H9 (cell line): ENCODE data around the gene STK38. TPM values are rescaled to one million over a fixed set of nuclear protein-coding genes. Genes with fewer than 3 reads are reported as not detected.
"Not testable (repeated sequence)": the region's sequence is repeated elsewhere in the genome, so short reads cannot be mapped to it uniquely, and the experiment has no call there.

ENCODE experiments used
- DNase-seq: peaks from one replicate; pipeline ENCODE4 v3.0.0-alpha.2; 2017
- H2AFZ ChIP-seq: one replicate; pipeline ENCODE4 v1.6.1; 2013; ENCODE audit warnings: mild to moderate bottlenecking, low read length, control low read depth, moderate library complexity
- H2AK5ac ChIP-seq: 2 replicates; pipeline ENCODE4 v1.6.1; 2013; ENCODE audit warnings: low read length, control low read depth, mixed read lengths; ENCODE audit not compliant: insufficient read length
- H2BK120ac ChIP-seq: one replicate; pipeline ENCODE4 v1.6.1; 2013; ENCODE audit warnings: low read depth, mild to moderate bottlenecking, low read length, control low read depth, inconsistent platforms; ENCODE audit not compliant: poor library complexity, severe bottlenecking
- H2BK12ac ChIP-seq: 2 replicates; pipeline ENCODE4 v1.6.1; 2013; ENCODE audit warnings: low read length, control low read depth, mixed read lengths, low read depth; ENCODE audit not compliant: insufficient read length
- H2BK15ac ChIP-seq: 2 replicates; pipeline ENCODE4 v1.6.1; 2013; ENCODE audit warnings: low read depth, low read length, control low read depth
- H2BK20ac ChIP-seq: one replicate; pipeline ENCODE4 v1.6.1; 2013; ENCODE audit warnings: low read depth, mild to moderate bottlenecking, low read length, control low read depth, inconsistent platforms; ENCODE audit not compliant: poor library complexity, severe bottlenecking
- H2BK5ac ChIP-seq: 2 replicates; pipeline ENCODE4 v1.6.1; 2013; ENCODE audit warnings: low read length, control low read depth, mixed read lengths; ENCODE audit not compliant: insufficient read length
- H3K14ac ChIP-seq: 2 replicates; pipeline ENCODE4 v1.6.1; 2013; ENCODE audit warnings: low read length, control low read depth; ENCODE audit not compliant: insufficient read depth
- H3K18ac ChIP-seq: 2 replicates; pipeline ENCODE4 v1.6.1; 2013; ENCODE audit warnings: low read depth, mild to moderate bottlenecking, mixed read lengths, low read length, control low read depth; ENCODE audit not compliant: insufficient read length
- H3K23ac ChIP-seq: 2 replicates; pipeline ENCODE4 v1.6.1; 2013; ENCODE audit warnings: low read length, control low read depth, mixed read lengths, low read depth; ENCODE audit not compliant: insufficient read length
- H3K23me2 ChIP-seq: 2 replicates; pipeline ENCODE4 v1.6.1; 2013; ENCODE audit warnings: low read depth, mild to moderate bottlenecking, mixed read lengths, low read length, control low read depth; ENCODE audit not compliant: insufficient read length, poor library complexity, severe bottlenecking
- H3K27ac ChIP-seq: 2 replicates; pipeline ENCODE4 v1.5.1; 2013; ENCODE audit warnings: low read length, control low read depth, mixed read lengths, low read depth; ENCODE audit not compliant: insufficient read length
- H3K27me3 ChIP-seq: 2 replicates; pipeline ENCODE4 v1.6.1; 2013; ENCODE audit warnings: low read length, control low read depth, inconsistent platforms; ENCODE audit not compliant: insufficient read depth
- H3K4ac ChIP-seq: 2 replicates; pipeline ENCODE4 v1.6.1; 2013; ENCODE audit warnings: low read depth, mild to moderate bottlenecking, control low read depth, inconsistent platforms, low read length, moderate library complexity
- H3K4me1 ChIP-seq: 2 replicates; pipeline ENCODE4 v1.6.1; 2013; ENCODE audit warnings: low read length, control low read depth, inconsistent platforms; ENCODE audit not compliant: insufficient read depth
- H3K4me2 ChIP-seq: 2 replicates; pipeline ENCODE4 v1.6.1; 2013; ENCODE audit warnings: low read length, control low read depth, mixed read lengths; ENCODE audit not compliant: insufficient read length, insufficient read depth
- H3K56ac ChIP-seq: 2 replicates; pipeline ENCODE4 v1.6.1; 2013; ENCODE audit warnings: low read depth, mild to moderate bottlenecking, mixed read lengths, low read length, control low read depth; ENCODE audit not compliant: insufficient read length
- H3K79me1 ChIP-seq: 2 replicates; pipeline ENCODE4 v1.6.1; 2013; ENCODE audit warnings: low read depth, mild to moderate bottlenecking, moderate library complexity, low read length, control low read depth, inconsistent platforms; ENCODE audit not compliant: insufficient read depth, poor library complexity, severe bottlenecking
- H3K79me2 ChIP-seq: 2 replicates; pipeline ENCODE4 v1.6.1; 2013; ENCODE audit warnings: low read length, control low read depth, inconsistent platforms; ENCODE audit not compliant: insufficient read depth
- H3K9ac ChIP-seq: 2 replicates; pipeline ENCODE4 v1.6.1; 2013; ENCODE audit warnings: low read length, control low read depth, mixed read lengths; ENCODE audit not compliant: insufficient read length; ENCODE audit errors: extremely low read depth
- H3K9me3 ChIP-seq: one replicate; pipeline ENCODE4 v1.6.1; 2013; ENCODE audit warnings: low read depth, low read length, inconsistent platforms; ENCODE audit not compliant: control insufficient read depth
- H3T11ph ChIP-seq: one replicate; pipeline ENCODE4 v1.6.1; 2013; ENCODE audit warnings: mild to moderate bottlenecking, low read length, control low read depth, inconsistent platforms
- H4K20me1 ChIP-seq: one replicate; pipeline ENCODE4 v1.6.1; 2013; ENCODE audit not compliant: control insufficient read depth, insufficient read length, insufficient read depth
- H4K5ac ChIP-seq: 2 replicates; pipeline ENCODE4 v1.6.1; 2013; ENCODE audit warnings: low read depth, mild to moderate bottlenecking, mixed read lengths, low read length, control low read depth; ENCODE audit not compliant: insufficient read length
- H4K8ac ChIP-seq: replicated peaks from 2 replicates; pipeline ENCODE4 v1.6.1; 2013; ENCODE audit warnings: low read length, control low read depth, mixed read lengths, low read depth; ENCODE audit not compliant: insufficient read length
- H4K91ac ChIP-seq: 2 replicates; pipeline ENCODE4 v1.6.1; 2013; ENCODE audit warnings: low read depth, mild to moderate bottlenecking, moderate library complexity, mixed read lengths, low read length, control low read depth; ENCODE audit not compliant: insufficient read length
- H3K27ac Mint-ChIP-seq, 3 experiments: 2 replicates in 2 of 3; 3 replicates in 1 of 3; pipeline ENCODE4 v1.8.0; 2020 to 2021; ENCODE audit warnings: mixed read lengths in 3 of 3, mild to moderate bottlenecking in 1 of 3, moderate library complexity in 1 of 3
- H3K27me3 Mint-ChIP-seq: 2 replicates; pipeline ENCODE4 v1.8.0; 2021; ENCODE audit warnings: low read depth, mild to moderate bottlenecking, moderate library complexity, mixed read lengths
- H3K36me3 Mint-ChIP-seq, 3 experiments: 2 replicates in 2 of 3; 3 replicates in 1 of 3; pipeline ENCODE4 v1.8.0; 2020 to 2021; ENCODE audit warnings: low read depth in 3 of 3, mixed read lengths in 3 of 3; ENCODE audit not compliant: insufficient read depth in 1 of 3
- H3K4me1 Mint-ChIP-seq, 2 experiments: 2 replicates each; pipeline ENCODE4 v1.8.0; 2020; ENCODE audit warnings: mixed read lengths in 2 of 2
- H3K4me3 Mint-ChIP-seq, 2 experiments: 2 replicates in 1 of 2; 3 replicates in 1 of 2; pipeline ENCODE4 v1.8.0; 2020 to 2021; ENCODE audit warnings: mild to moderate bottlenecking in 2 of 2, mixed read lengths in 2 of 2, moderate library complexity in 1 of 2
- H3K9me3 Mint-ChIP-seq, 2 experiments: 2 replicates in 1 of 2; 3 replicates in 1 of 2; pipeline ENCODE4 v1.8.0; 2020; ENCODE audit warnings: mild to moderate bottlenecking in 2 of 2, mixed read lengths in 2 of 2, moderate library complexity in 1 of 2
- WGBS: extraction: QIAGEN DNeasy Blood & Tissue Kit; methylation state at CpG from one replicate; pipeline ENCODE4 v1.1.7; 2013; ENCODE audit warnings: missing lambda C conversion rate, low lambda C conversion rate, mixed read lengths; ENCODE audit not compliant: insufficient read length; ENCODE audit errors: extremely low coverage; 5-methylcytosine and 5-hydroxymethylcytosine counted together
- total RNA-seq: library from RNA; stranded (reverse); gene quantifications from 2 replicates; pipeline ENCODE4 v1.2.1, GENCODE V29; 2021
- TF ChIP-seq, protein P1 (sequence below): fragments of 200-600 bp; sonication (generic); conservative IDR thresholded peaks from 3 replicates; pipeline ENCODE4 v1.8.0; 2021; ENCODE audit warnings: antibody characterized with exemption, mild to moderate bottlenecking

Gene STK38
- total RNA-seq, 1 experiment from 2014 or later, result 17.5 TPM

DNA sequence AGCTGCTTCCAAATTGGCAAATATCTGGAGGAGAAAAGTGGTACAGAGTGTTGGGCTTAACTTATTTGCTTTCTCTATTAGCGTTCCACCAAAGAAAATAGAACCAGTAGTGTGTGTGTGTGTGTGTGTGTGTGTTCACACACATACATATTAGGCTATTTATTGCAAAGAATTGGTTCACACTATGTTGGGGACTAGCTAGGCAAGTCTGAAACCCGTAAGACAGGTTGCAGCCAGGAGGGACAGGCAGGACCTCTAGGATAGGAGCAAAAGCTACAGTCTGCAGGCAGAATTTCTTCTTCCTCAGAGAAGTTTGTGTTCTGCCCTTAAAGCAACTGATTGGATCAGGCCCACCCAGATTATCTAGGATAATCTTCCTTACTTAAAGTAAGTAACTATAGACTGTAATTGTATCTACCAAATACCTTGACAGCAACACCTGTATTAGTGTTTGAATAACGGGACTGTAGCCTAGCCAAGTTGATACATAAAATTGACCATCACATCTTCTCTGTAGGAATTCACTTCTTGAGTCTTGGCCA lies 91.7 kb downstream of the STK38 start:
- no peak overlapping the region for H2BK15ac ChIP-seq
- H3K4me1 ChIP-seq, result no peaks in the 10 kb centered on the region
- H3K27me3 ChIP-seq, result no peaks in the 10 kb centered on the region
- peaks cover 15% of the 10 kb centered on the region; the same call in 1 of the 2 replicates for H3K79me2 ChIP-seq
- no peak overlapping the region for H2BK20ac ChIP-seq
- Mint-ChIP-seq H3K27me3 (no peaks in the 10 kb centered on the region), H3K27ac (no peak overlapping the region), H3K4me1 (no peaks in the 10 kb centered on the region), H3K4me3 (no peak overlapping the region), H3K36me3 (peaks cover 0 to 9% (median 4%) of the 10 kb centered on the region in 3 experiments; a peak in 4 of 7 replicates), H3K9me3 (no peaks in the 10 kb centered on the region)
- no CpG with 5 or more reads among the region's 3 CpGs for WGBS
- no peak overlapping the region for H4K5ac ChIP-seq
- no peak overlapping the region for H2AK5ac ChIP-seq
- no peak overlapping the region for H3K14ac ChIP-seq
- H2AFZ ChIP-seq, result no peak overlapping the region
- peaks cover 10% of the 10 kb centered on the region for H3K79me1 ChIP-seq
- H4K20me1 ChIP-seq, result no peaks in the 10 kb centered on the region
- H2BK12ac ChIP-seq, result no peak overlapping the region
- no peak overlapping the region for H3K18ac ChIP-seq
- H3K4ac ChIP-seq, result no peak overlapping the region
- no peaks in the 10 kb centered on the region for H3K9me3 ChIP-seq
- H2BK5ac ChIP-seq, result no peak overlapping the region
- H3K23ac ChIP-seq, result no peak overlapping the region
- H3K27ac ChIP-seq, result no peak overlapping the region
- TF ChIP-seq, protein P1, sequence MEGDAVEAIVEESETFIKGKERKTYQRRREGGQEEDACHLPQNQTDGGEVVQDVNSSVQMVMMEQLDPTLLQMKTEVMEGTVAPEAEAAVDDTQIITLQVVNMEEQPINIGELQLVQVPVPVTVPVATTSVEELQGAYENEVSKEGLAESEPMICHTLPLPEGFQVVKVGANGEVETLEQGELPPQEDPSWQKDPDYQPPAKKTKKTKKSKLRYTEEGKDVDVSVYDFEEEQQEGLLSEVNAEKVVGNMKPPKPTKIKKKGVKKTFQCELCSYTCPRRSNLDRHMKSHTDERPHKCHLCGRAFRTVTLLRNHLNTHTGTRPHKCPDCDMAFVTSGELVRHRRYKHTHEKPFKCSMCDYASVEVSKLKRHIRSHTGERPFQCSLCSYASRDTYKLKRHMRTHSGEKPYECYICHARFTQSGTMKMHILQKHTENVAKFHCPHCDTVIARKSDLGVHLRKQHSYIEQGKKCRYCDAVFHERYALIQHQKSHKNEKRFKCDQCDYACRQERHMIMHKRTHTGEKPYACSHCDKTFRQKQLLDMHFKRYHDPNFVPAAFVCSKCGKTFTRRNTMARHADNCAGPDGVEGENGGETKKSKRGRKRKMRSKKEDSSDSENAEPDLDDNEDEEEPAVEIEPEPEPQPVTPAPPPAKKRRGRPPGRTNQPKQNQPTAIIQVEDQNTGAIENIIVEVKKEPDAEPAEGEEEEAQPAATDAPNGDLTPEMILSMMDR, result no peak
- no peak overlapping the region for H2BK120ac ChIP-seq
- no peak overlapping the region for H3K9ac ChIP-seq
- H4K8ac ChIP-seq, result no peak overlapping the region
- no peaks in the 10 kb centered on the region for H3K23me2 ChIP-seq
- no peak overlapping the region for H3K4me2 ChIP-seq
- H4K91ac ChIP-seq, result no peak overlapping the region
- H3K56ac ChIP-seq, result no peak overlapping the region
- DNase-seq, result no peak
- H3T11ph ChIP-seq, result no peak overlapping the region

DNA sequence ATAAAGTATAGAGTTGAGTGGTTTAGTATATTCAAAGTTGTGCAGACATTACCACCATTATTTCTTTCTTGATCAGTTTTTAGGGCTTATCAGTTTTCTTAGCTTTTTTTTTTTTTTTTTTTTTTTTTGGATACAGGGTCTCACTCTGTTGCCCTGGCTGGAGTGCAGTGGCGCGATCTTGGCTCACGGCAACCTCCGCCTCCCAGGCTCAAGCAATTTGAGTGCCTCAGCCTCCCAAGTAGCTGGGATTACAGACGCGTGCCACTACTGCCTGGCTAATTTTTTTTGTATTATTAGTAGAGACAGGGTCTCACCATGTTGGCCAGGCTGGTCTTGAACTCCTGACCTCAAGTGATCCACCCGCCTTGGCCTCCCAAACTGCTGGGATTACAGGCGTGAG lies 94.4 kb downstream of the STK38 start:
- Histone ChIP-seq H3K79me1 (peaks cover 13% of the 10 kb centered on the region), H3K79me2 (peaks cover 17% of the 10 kb centered on the region; the same call in 1 of the 2 replicates)
- not testable (repeated sequence) for DNase-seq, H3T11ph ChIP-seq, H3K56ac ChIP-seq, H4K91ac ChIP-seq, H3K23ac ChIP-seq, H3K27me3 ChIP-seq, H3K9me3 ChIP-seq, H2BK15ac ChIP-seq, H3K18ac ChIP-seq, H3K4me1 ChIP-seq, H3K4me2 ChIP-seq, H4K5ac ChIP-seq, H2BK20ac ChIP-seq, H3K4me3 Mint-ChIP-seq, H2BK120ac ChIP-seq, H3K9me3 Mint-ChIP-seq, H3K14ac ChIP-seq, H2AFZ ChIP-seq, H2BK12ac ChIP-seq, H3K4ac ChIP-seq, H3K23me2 ChIP-seq, H3K27ac ChIP-seq, H4K20me1 ChIP-seq, H3K27me3 Mint-ChIP-seq, H2BK5ac ChIP-seq, H3K9ac ChIP-seq, H3K4me1 Mint-ChIP-seq, H4K8ac ChIP-seq, H2AK5ac ChIP-seq, H3K27ac Mint-ChIP-seq
- peaks cover 14 to 26% (median 16%) of the 10 kb centered on the region in 3 experiments for H3K36me3 Mint-ChIP-seq
- WGBS, result no CpG with 5 or more reads among the region's 8 CpGs
